ENCODE results near the gene DDX10.

- TF ChIP-seq REST (IDR thresholded peaks at IDR 0.05; ENCODE audit: low read depth, low read length) (no peak), NRF1 (IDR thresholded peaks at IDR 0.05; ENCODE audit: low read depth, low read length) (no peak), RAD21 (IDR thresholded peaks at IDR 0.05; ENCODE audit: low read length) (no peak), GATA2 (CRISPR knock-in tag; IDR thresholded peaks at IDR 0.05) (no peak), USF1 (IDR thresholded peaks at IDR 0.05; ENCODE audit: borderline replicate concordance, low read depth) (no peak), GABPA (IDR thresholded peaks at IDR 0.05; ENCODE audit: low read depth) (no peak)
- TF ChIP-seq, protein P1, sequence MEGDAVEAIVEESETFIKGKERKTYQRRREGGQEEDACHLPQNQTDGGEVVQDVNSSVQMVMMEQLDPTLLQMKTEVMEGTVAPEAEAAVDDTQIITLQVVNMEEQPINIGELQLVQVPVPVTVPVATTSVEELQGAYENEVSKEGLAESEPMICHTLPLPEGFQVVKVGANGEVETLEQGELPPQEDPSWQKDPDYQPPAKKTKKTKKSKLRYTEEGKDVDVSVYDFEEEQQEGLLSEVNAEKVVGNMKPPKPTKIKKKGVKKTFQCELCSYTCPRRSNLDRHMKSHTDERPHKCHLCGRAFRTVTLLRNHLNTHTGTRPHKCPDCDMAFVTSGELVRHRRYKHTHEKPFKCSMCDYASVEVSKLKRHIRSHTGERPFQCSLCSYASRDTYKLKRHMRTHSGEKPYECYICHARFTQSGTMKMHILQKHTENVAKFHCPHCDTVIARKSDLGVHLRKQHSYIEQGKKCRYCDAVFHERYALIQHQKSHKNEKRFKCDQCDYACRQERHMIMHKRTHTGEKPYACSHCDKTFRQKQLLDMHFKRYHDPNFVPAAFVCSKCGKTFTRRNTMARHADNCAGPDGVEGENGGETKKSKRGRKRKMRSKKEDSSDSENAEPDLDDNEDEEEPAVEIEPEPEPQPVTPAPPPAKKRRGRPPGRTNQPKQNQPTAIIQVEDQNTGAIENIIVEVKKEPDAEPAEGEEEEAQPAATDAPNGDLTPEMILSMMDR (IDR thresholded peaks at IDR 0.05), result no peak
Measured at GRCh38 chr11:108871867-108872266, 207.0 kb downstream of the DDX10 start.

Measured in SK-N-SH (cell line).